Loucy (cell line): Measurements from ENCODE around the gene TMEM232.

Source experiments
- EZH2phosphoT487 ChIP-seq: fragments of 200-600 bp; IDR thresholded peaks from 2 replicates; pipeline ENCODE4 v1.6.1; 2018; ENCODE audit warnings: antibody characterized with exemption, mild to moderate bottlenecking, moderate library complexity, borderline replicate concordance
- TF ChIP-seq, protein P1 (sequence below): fragments of 200-600 bp; sonication (generic); conservative IDR thresholded peaks from 2 replicates; pipeline ENCODE4 v1.5.1; 2014; ENCODE audit warnings: mild to moderate bottlenecking, antibody characterized with exemption, low read length

DNA sequence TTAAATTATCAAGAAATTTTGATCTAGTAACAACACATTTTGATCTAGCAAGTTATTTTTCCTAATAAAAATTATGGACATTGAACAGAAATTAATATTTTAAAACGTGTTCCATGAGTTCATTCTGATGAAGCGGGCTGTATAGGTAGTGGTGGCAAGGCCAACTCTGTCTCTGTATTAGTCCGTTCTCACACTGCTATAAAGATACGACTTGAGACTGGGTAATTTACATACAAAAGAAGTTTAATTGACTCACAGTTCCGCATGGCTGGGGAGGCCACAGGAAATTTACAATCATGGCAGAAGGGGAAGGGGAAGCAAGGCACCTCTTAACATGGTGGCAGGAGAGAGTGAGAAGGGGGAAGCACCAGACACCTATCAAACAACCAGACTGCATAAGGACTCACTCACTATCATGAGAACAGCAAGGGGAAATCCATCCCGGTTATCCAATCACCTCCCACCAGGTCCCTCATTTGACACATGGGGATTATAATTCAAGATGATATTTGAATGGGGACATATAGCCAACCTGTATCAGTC lies 61.2 kb downstream of the TMEM232 start:
- TF ChIP-seq, protein P1, sequence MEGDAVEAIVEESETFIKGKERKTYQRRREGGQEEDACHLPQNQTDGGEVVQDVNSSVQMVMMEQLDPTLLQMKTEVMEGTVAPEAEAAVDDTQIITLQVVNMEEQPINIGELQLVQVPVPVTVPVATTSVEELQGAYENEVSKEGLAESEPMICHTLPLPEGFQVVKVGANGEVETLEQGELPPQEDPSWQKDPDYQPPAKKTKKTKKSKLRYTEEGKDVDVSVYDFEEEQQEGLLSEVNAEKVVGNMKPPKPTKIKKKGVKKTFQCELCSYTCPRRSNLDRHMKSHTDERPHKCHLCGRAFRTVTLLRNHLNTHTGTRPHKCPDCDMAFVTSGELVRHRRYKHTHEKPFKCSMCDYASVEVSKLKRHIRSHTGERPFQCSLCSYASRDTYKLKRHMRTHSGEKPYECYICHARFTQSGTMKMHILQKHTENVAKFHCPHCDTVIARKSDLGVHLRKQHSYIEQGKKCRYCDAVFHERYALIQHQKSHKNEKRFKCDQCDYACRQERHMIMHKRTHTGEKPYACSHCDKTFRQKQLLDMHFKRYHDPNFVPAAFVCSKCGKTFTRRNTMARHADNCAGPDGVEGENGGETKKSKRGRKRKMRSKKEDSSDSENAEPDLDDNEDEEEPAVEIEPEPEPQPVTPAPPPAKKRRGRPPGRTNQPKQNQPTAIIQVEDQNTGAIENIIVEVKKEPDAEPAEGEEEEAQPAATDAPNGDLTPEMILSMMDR, result no peak
- no peak for TF ChIP-seq EZH2phosphoT487
